ENCODE measurements around the gene FIBCD1.

Gene FIBCD1

DNA sequence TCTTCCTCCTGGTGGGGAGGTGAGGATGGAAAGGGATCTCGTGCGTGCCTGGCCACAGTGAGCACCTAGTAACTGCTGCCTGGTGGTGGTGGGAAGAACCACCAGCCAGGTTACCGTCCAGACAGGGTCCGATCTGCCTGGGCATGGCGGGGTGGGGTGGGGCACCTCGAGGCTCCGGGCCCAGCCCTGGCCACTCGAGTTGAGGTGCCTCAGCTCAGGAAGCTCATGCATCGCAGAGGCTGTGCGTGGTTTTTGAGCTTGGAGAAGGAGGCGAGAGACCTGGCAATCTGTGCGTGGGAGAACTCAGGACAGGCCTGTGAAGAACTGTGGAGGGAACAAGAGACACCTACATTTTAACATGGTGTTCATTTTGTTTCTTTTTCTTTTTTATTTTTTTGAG lies 31.0 kb upstream of the FIBCD1 start:
- in situ Hi-C loops (cut with MboI; ENCODE audit: low pct_unique_long_range_greater_than_20kb, low sequenced_read_pairs, unreplicated experiment) = no loop called here
- no peak for TF ChIP-seq CTCF (IDR thresholded peaks at IDR 0.05; ENCODE audit: extremely low read depth, insufficient read depth, missing control alignments)
- no peak for DNase-seq (ENCODE audit: low spot score)

DNA sequence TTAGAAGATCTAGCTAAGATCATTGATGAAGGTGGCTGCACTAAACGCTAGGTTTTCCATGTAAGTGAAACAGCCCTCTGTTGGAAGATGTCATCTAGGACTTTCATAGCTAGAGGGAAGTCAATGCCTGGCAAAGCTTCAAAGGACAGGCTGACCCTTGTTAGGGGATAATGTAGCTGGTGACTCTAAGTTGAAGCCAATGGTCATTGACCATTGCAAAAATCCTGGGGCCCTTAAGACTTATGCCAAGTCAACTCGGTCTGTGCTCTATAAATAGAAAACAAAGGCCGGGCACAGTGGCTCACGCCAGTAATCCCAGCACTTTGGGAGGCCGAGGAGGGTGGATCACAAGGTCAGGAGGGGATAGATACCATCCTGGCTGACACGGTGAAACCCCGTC lies 26.6 kb upstream of the FIBCD1 start:
- DNase-seq (ENCODE audit: low spot score) = no peak
- in situ Hi-C loops (cut with MboI; ENCODE audit: low pct_unique_long_range_greater_than_20kb, low sequenced_read_pairs, unreplicated experiment) = no loop called here
- no peak for TF ChIP-seq CTCF (IDR thresholded peaks at IDR 0.05; ENCODE audit: extremely low read depth, insufficient read depth, missing control alignments)

DNA sequence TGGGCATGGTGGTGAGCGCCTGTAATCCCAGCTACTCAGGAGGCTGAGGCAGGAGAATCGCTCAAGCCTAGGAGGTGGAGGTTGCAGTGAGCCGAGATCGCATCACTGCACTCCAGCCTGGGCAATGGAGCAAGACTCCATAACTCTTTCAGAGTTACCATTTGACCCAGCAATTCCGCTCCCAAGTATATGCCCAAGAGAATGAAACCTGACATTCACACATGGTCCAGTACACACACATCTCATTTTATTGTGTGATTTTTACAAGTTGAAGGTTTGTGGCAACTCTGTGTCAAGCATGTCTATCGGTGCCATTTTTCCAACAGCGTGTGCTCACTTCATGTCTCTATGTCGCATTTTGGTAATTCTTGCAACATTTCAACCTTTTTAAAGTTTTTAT lies 24.9 kb upstream of the FIBCD1 start:
- TF ChIP-seq CTCF (IDR thresholded peaks at IDR 0.05; ENCODE audit: extremely low read depth, insufficient read depth, missing control alignments) = no peak
- in situ Hi-C loops (cut with MboI; ENCODE audit: low pct_unique_long_range_greater_than_20kb, low sequenced_read_pairs, unreplicated experiment) = no loop called here
- DNase-seq (ENCODE audit: low spot score) = no peak

- no peak for DNase-seq (ENCODE audit: low spot score)
- TF ChIP-seq CTCF (IDR thresholded peaks at IDR 0.05; ENCODE audit: extremely low read depth, insufficient read depth, missing control alignments) = no peak
- in situ Hi-C loops (cut with MboI; ENCODE audit: low pct_unique_long_range_greater_than_20kb, low sequenced_read_pairs, unreplicated experiment) = no loop called here
Observed at GRCh38 chr9:130963337-130963908, 24.4 kb upstream of the FIBCD1 start.

- no peak for DNase-seq (ENCODE audit: low spot score)
- in situ Hi-C loops (cut with MboI; ENCODE audit: low pct_unique_long_range_greater_than_20kb, low sequenced_read_pairs, unreplicated experiment) = no loop called here
Observed at GRCh38 chr9:130962418-130963316, 23.6 kb upstream of the FIBCD1 start.

More at GRCh38 chr9:130962418-130963316, 23.6 kb upstream of the FIBCD1 start:
- no peak for TF ChIP-seq CTCF (IDR thresholded peaks at IDR 0.05; ENCODE audit: extremely low read depth, insufficient read depth, missing control alignments)
